ENCODE data around the gene IL10RB. TPM values are rescaled to one million over a fixed set of nuclear protein-coding genes. Genes with fewer than 3 reads are reported as not detected.
"Not testable (repeated sequence)": the region's sequence is repeated elsewhere in the genome, so short reads cannot be mapped to it uniquely, and the experiment has no call there.

Gene IL10RB
- total RNA-seq, 4 donors from 2014 or later: 28.1 to 47.7 (median 32.3) TPM

DNA sequence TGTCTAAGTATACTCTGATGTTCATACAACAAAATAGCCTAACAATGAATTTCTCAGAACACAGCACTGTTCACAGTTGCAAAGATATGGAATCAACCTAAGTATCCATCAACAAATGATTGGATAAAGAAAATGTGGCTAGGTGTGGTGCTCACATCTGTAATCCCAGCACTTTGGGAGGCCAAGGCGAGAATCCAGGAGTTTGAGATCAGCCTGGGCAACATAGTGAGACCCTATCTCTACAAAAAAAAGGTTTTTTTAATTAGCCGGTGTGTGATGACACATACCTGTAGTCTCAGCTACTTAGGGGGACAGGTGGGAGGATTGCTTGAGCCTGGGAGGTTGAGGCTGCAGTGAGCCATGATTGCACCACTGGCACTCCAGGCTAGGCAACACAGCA lies 25.8 kb upstream of the IL10RB start:
- intact Hi-C loops (cut with DNase I): no loop called here
- no peak for TF ChIP-seq CTCF (IDR thresholded peaks at IDR 0.05)
- TF ChIP-seq POLR2A (IDR thresholded peaks at IDR 0.05): no peak
- WGBS, 2 donors: 77 to 90% methylated on average over 1 to 2 of the region's 2 CpGs
- Histone ChIP-seq H3K9me3 (no peaks in the 10 kb centered on the region), H3K4me3 (no peak overlapping the region), H3K36me3 (peaks cover 0 to 17% (median 0%) of the 10 kb centered on the region in 3 donors), H3K27ac (no peak overlapping the region), H3K4me1 (peaks cover 0 to 35% (median 4%) of the 10 kb centered on the region in 3 donors), H3K27me3 (no peaks in the 10 kb centered on the region)
- DNase-seq: no peak

DNA sequence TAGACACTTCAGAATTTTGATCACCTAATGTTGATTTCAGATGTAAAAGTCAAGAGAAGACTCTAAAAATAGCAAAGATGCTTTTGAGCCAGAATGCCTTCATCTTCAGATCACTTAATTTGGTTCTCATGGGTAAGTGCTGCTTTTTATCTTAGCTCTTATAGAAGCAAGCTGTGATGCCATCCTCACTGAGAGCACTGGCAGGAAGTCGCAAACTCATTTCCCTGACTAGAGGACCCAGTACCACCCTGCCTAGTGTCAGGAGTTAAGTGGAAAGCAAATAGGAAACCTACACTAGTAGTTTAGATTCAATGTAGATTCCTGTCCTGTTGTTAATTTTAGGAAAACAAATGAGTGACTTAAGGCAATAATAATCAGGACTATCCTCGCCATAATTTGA lies 24.3 kb upstream of the IL10RB start:
- Histone ChIP-seq H3K4me3 (no peak overlapping the region), H3K27ac (no peak overlapping the region), H3K4me1 (peaks cover 0 to 25% (median 4%) of the 10 kb centered on the region in 3 donors), H3K27me3 (no peaks in the 10 kb centered on the region), H3K36me3 (peaks cover 0 to 32% (median 0%) of the 10 kb centered on the region in 3 donors), H3K9me3 (no peaks in the 10 kb centered on the region)
- 86 to 90% methylated on average over 2 of the region's 2 CpGs for WGBS, 2 donors
- intact Hi-C loops (cut with DNase I): no loop called here
- no peak for DNase-seq
- TF ChIP-seq POLR2A (IDR thresholded peaks at IDR 0.05) (no peak), CTCF (IDR thresholded peaks at IDR 0.05) (no peak)

- H3K27me3 ChIP-seq; H3K4me3 ChIP-seq; intact Hi-C loops (cut with DNase I); H3K27ac ChIP-seq; DNase-seq; H3K9me3 ChIP-seq: not testable (repeated sequence)
- Histone ChIP-seq H3K4me1 (peaks cover 0 to 21% (median 4%) of the 10 kb centered on the region in 3 donors), H3K36me3 (peaks cover 0 to 42% (median 6%) of the 10 kb centered on the region in 3 donors)
- 94 to 97% methylated on average over 8 of the region's 8 CpGs for WGBS, 2 donors
These were observed 23.3 kb upstream of the IL10RB start for GRCh38 chr21:33242846-33243245.

DNA sequence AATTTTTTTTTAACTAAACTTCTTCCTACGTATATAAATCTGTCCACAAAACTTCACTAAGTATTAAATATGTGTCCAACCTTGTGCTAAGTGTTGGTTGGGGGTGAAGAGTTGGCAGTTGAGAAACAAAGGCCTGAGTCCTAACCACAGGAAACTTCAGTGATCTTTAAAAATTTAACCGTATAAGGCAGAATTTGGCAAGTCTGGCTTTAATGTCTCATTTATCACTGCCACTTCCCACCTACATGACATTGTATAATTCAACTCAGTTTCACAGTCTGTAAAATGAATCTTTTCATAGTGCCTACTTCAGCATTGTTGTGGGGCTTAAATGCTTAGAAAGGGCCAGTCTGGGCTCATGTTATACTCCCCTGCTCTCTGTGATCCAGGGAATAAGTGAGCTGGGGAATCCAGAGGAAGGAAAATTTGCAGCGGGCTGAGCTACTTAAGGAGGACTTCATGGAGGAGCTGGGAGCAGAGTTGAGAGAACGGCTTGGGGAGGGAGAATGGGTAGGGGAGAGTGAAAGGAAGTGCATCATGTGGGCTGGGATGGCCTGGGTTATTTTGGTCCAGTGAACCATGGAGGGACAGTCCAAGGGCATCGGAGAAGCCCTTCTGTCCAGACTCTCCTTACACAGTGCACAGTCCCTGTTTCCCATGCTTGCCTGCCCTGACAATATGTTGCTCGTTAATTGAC lies 21.9 kb upstream of the IL10RB start:
- peaks cover 0 to 10% (median 0%) of the 10 kb centered on the region in 3 donors for H3K4me1 ChIP-seq
- no peaks in the 10 kb centered on the region for H3K27me3 ChIP-seq
- 54 to 55% methylated on average over 6 of the region's 6 CpGs for WGBS, 2 donors
- H3K4me3 ChIP-seq: no peak overlapping the region
- no peak for DNase-seq
- no peak for TF ChIP-seq CTCF (IDR thresholded peaks at IDR 0.05)
- no peak for TF ChIP-seq POLR2A (IDR thresholded peaks at IDR 0.05)
- no peaks in the 10 kb centered on the region for H3K9me3 ChIP-seq
- H3K36me3 ChIP-seq: peaks cover 0 to 55% (median 10%) of the 10 kb centered on the region in 3 donors
- intact Hi-C loops (cut with DNase I): no loop called here
- H3K27ac ChIP-seq: peak overlapping the region in 1 of 4 donors; percentile 9

DNA sequence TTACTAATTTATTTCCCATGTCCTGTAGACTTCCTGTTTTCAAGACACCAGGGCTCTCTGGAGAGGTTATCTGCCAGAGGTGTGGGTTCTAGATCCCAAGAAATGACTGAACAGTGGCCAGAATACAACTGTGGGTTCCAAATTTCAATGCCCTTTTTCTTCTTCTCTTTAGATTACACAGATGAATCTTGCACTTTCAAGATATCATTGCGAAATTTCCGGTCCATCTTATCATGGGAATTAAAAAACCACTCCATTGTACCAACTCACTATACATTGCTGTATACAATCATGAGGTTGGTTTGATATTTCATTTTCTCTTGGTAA lies 21.4 kb upstream of the IL10RB start:
- no peaks in the 10 kb centered on the region for H3K27me3 ChIP-seq
- intact Hi-C loops (cut with DNase I): no loop called here
- peaks cover 0 to 10% (median 0%) of the 10 kb centered on the region in 3 donors for H3K4me1 ChIP-seq
- no peak for DNase-seq
- TF ChIP-seq POLR2A (IDR thresholded peaks at IDR 0.05): no peak
- no peak for TF ChIP-seq CTCF (IDR thresholded peaks at IDR 0.05)
- 70 to 79% methylated on average over 2 of the region's 2 CpGs for WGBS, 2 donors
- H3K9me3 ChIP-seq: no peaks in the 10 kb centered on the region
- H3K27ac ChIP-seq: peak overlapping the region in 1 of 4 donors; percentile 9
- peaks cover 0 to 61% (median 10%) of the 10 kb centered on the region in 3 donors for H3K36me3 ChIP-seq
- H3K4me3 ChIP-seq: no peak overlapping the region

Measured in esophagus squamous epithelium (tissue), 5 donors.